Dendritic cell treated with granulocyte-macrophage colony-stimulating factor and Interleukin-4, amounts not matched to agents 40 ng/mL and 50 ng/mL, for 4 days (primary cell): Measurements from ENCODE around the gene NCOA3.
A peak's percentile ranks its signal among the peaks of the same experiment; 100 is the strongest.

Source experiments
- H3K27ac Mint-ChIP-seq: one replicate; pipeline ENCODE4 v1.8.0; 2022; ENCODE audit warnings: mild to moderate bottlenecking, mixed read lengths
- H3K27me3 Mint-ChIP-seq: one replicate; pipeline ENCODE4 v1.8.0; 2022; ENCODE audit warnings: mild to moderate bottlenecking, mixed read lengths
- H3K36me3 Mint-ChIP-seq: one replicate; pipeline ENCODE4 v1.8.0; 2022; ENCODE audit warnings: low read depth, mixed read lengths
- H3K4me1 Mint-ChIP-seq: one replicate; pipeline ENCODE4 v1.8.0; 2022; ENCODE audit warnings: low read depth, mixed read lengths
- H3K4me3 Mint-ChIP-seq: one replicate; pipeline ENCODE4 v1.8.0; 2022; ENCODE audit warnings: mild to moderate bottlenecking, moderate library complexity, mixed read lengths
- H3K9me3 Mint-ChIP-seq: one replicate; pipeline ENCODE4 v1.8.0; 2022; ENCODE audit warnings: mixed read lengths
- intact Hi-C: fragments of 100-400 bp; cut with micrococcal nuclease; formaldehyde crosslinking; loops from one replicate; pipeline ENCODE4 v1.15.0; 2022

NCOA3 gene

GRCh38 chr20:47656318-47656717 is 154.6 kb downstream of the NCOA3 start:
- no peak overlapping the region for H3K4me3 Mint-ChIP-seq
- H3K27me3 Mint-ChIP-seq, result no peaks in the 10 kb centered on the region
- peak overlapping the region; percentile 68 for H3K27ac Mint-ChIP-seq
- no peaks in the 10 kb centered on the region for H3K9me3 Mint-ChIP-seq
- H3K4me1 Mint-ChIP-seq, result peaks cover 26% of the 10 kb centered on the region
- intact Hi-C loops, result no loop called here
- H3K36me3 Mint-ChIP-seq, result peaks cover 96% of the 10 kb centered on the region

GRCh38 chr20:47659904-47660601 is 158.4 kb downstream of the NCOA3 start:
- Mint-ChIP-seq H3K27ac (peak overlapping the region; percentile 32), H3K4me3 (no peak overlapping the region), H3K36me3 (peaks cover 99% of the 10 kb centered on the region), H3K9me3 (no peaks in the 10 kb centered on the region), H3K27me3 (no peaks in the 10 kb centered on the region), H3K4me1 (peaks cover 42% of the 10 kb centered on the region)
- intact Hi-C loops, result loop anchor here (5.0 kb wide), 1 partner anchor 962 kb away; no protein-coding TSS in a partner anchor

- Mint-ChIP-seq H3K27me3 (no peaks in the 10 kb centered on the region), H3K4me1 (peaks cover 44% of the 10 kb centered on the region), H3K27ac (no peak overlapping the region), H3K9me3 (no peaks in the 10 kb centered on the region), H3K4me3 (no peak overlapping the region), H3K36me3 (peaks cover 99% of the 10 kb centered on the region)
- intact Hi-C loops, result loop anchor here (5.0 kb wide), 1 partner anchor 962 kb away; no protein-coding TSS in a partner anchor
These were observed 158.9 kb downstream of the NCOA3 start for GRCh38 chr20:47660602-47660905.

GRCh38 chr20:47660983-47661700 is 159.5 kb downstream of the NCOA3 start:
- Mint-ChIP-seq H3K4me1 (peaks cover 43% of the 10 kb centered on the region), H3K36me3 (peaks cover 99% of the 10 kb centered on the region), H3K27me3 (no peaks in the 10 kb centered on the region), H3K4me3 (no peak overlapping the region), H3K9me3 (no peaks in the 10 kb centered on the region), H3K27ac (no peak overlapping the region)
- intact Hi-C loops, result loop anchor here (5.0 kb wide), 1 partner anchor 961 kb away; no protein-coding TSS in a partner anchor

- peaks cover 100% of the 10 kb centered on the region for H3K36me3 Mint-ChIP-seq
These were observed 160.0 kb downstream of the NCOA3 start for GRCh38 chr20:47661714-47662113.

GRCh38 chr20:47662483-47663353 is 161.0 kb downstream of the NCOA3 start:
- H3K27ac Mint-ChIP-seq, result no peak overlapping the region
- H3K4me1 Mint-ChIP-seq, result peaks cover 45% of the 10 kb centered on the region
- no peaks in the 10 kb centered on the region for H3K9me3 Mint-ChIP-seq
- intact Hi-C loops, result loop anchor here (5.0 kb wide), 1 partner anchor 960 kb away; no protein-coding TSS in a partner anchor
- peaks cover 100% of the 10 kb centered on the region for H3K36me3 Mint-ChIP-seq
- no peak overlapping the region for H3K4me3 Mint-ChIP-seq
- no peaks in the 10 kb centered on the region for H3K27me3 Mint-ChIP-seq

More at GRCh38 chr20:47661714-47662113, 160.0 kb downstream of the NCOA3 start:
- peaks cover 45% of the 10 kb centered on the region for H3K4me1 Mint-ChIP-seq
- no peak overlapping the region for H3K27ac Mint-ChIP-seq
- H3K27me3 Mint-ChIP-seq, result no peaks in the 10 kb centered on the region
- no peaks in the 10 kb centered on the region for H3K9me3 Mint-ChIP-seq
- intact Hi-C loops, result loop anchor here (5.0 kb wide), 1 partner anchor 961 kb away; no protein-coding TSS in a partner anchor
- no peak overlapping the region for H3K4me3 Mint-ChIP-seq

GRCh38 chr20:47663354-47664067 is 161.8 kb downstream of the NCOA3 start:
- H3K9me3 Mint-ChIP-seq, result no peaks in the 10 kb centered on the region
- intact Hi-C loops, result loop anchor here (5.0 kb wide), 1 partner anchor 959 kb away; no protein-coding TSS in a partner anchor
- peak overlapping the region; percentile 31 for H3K27ac Mint-ChIP-seq
- H3K27me3 Mint-ChIP-seq, result no peaks in the 10 kb centered on the region
- H3K4me1 Mint-ChIP-seq, result peaks cover 37% of the 10 kb centered on the region
- no peak overlapping the region for H3K4me3 Mint-ChIP-seq
- peaks cover 100% of the 10 kb centered on the region for H3K36me3 Mint-ChIP-seq

GRCh38 chr20:47664068-47664437 is 162.4 kb downstream of the NCOA3 start:
- intact Hi-C loops, result loop anchor here (5.0 kb wide), 1 partner anchor 958 kb away; no protein-coding TSS in a partner anchor
- H3K4me1 Mint-ChIP-seq, result peaks cover 42% of the 10 kb centered on the region

GRCh38 chr20:47664744-47665143 is 163.1 kb downstream of the NCOA3 start:
- H3K27me3 Mint-ChIP-seq, result no peaks in the 10 kb centered on the region
- H3K4me3 Mint-ChIP-seq, result no peak overlapping the region
- peaks cover 100% of the 10 kb centered on the region for H3K36me3 Mint-ChIP-seq
- H3K9me3 Mint-ChIP-seq, result no peaks in the 10 kb centered on the region
- H3K4me1 Mint-ChIP-seq, result peaks cover 39% of the 10 kb centered on the region
- intact Hi-C loops, result loop anchor here (5.0 kb wide), 1 partner anchor 958 kb away; no protein-coding TSS in a partner anchor
- H3K27ac Mint-ChIP-seq, result peak overlapping the region; percentile 41

More at GRCh38 chr20:47664068-47664437, 162.4 kb downstream of the NCOA3 start:
- Mint-ChIP-seq H3K4me3 (no peak overlapping the region), H3K36me3 (peaks cover 100% of the 10 kb centered on the region), H3K27ac (peak overlapping the region; percentile 31), H3K27me3 (no peaks in the 10 kb centered on the region), H3K9me3 (no peaks in the 10 kb centered on the region)

- H3K4me1 Mint-ChIP-seq, result peaks cover 34% of the 10 kb centered on the region
- no peak overlapping the region for H3K4me3 Mint-ChIP-seq
- intact Hi-C loops, result no loop called here
- H3K36me3 Mint-ChIP-seq, result peaks cover 100% of the 10 kb centered on the region
- H3K9me3 Mint-ChIP-seq, result no peaks in the 10 kb centered on the region
- no peaks in the 10 kb centered on the region for H3K27me3 Mint-ChIP-seq
- H3K27ac Mint-ChIP-seq, result peak overlapping the region; percentile 43
These were observed 163.7 kb downstream of the NCOA3 start for GRCh38 chr20:47665221-47665991.

- H3K27ac Mint-ChIP-seq, result no peak overlapping the region
- H3K36me3 Mint-ChIP-seq, result peaks cover 100% of the 10 kb centered on the region
- no peaks in the 10 kb centered on the region for H3K9me3 Mint-ChIP-seq
- no peak overlapping the region for H3K4me3 Mint-ChIP-seq
- H3K27me3 Mint-ChIP-seq, result no peaks in the 10 kb centered on the region
- H3K4me1 Mint-ChIP-seq, result peaks cover 34% of the 10 kb centered on the region
- intact Hi-C loops, result no loop called here
These were observed 164.6 kb downstream of the NCOA3 start for GRCh38 chr20:47666304-47666703.

GRCh38 chr20:47667086-47667485 is 165.4 kb downstream of the NCOA3 start:
- H3K27ac Mint-ChIP-seq, result no peak overlapping the region
- intact Hi-C loops, result no loop called here
- H3K9me3 Mint-ChIP-seq, result no peaks in the 10 kb centered on the region

More at GRCh38 chr20:47667086-47667485, 165.4 kb downstream of the NCOA3 start:
- no peak overlapping the region for H3K4me3 Mint-ChIP-seq
- no peaks in the 10 kb centered on the region for H3K27me3 Mint-ChIP-seq
- peaks cover 100% of the 10 kb centered on the region for H3K36me3 Mint-ChIP-seq
- peaks cover 34% of the 10 kb centered on the region for H3K4me1 Mint-ChIP-seq
